Type B pancreatic cell (in vitro differentiated cells): ENCODE measurements around the gene SPINK5. TPM values are rescaled to one million over a fixed set of nuclear protein-coding genes. Genes with fewer than 3 reads are reported as not detected.

Source experiments
- DNase-seq: peaks from one replicate; pipeline ENCODE4 v3.0.0; 2021; ENCODE audit warnings: mixed read lengths; ENCODE audit not compliant: unreplicated experiment; ENCODE audit errors: extremely low spot score
- H3K27ac Mint-ChIP-seq: 2 replicates; pipeline ENCODE4 v1.8.0; 2021; ENCODE audit warnings: mild to moderate bottlenecking, mixed read lengths
- H3K27me3 Mint-ChIP-seq: 2 replicates; pipeline ENCODE4 v1.8.0; 2021; ENCODE audit warnings: mixed read lengths
- H3K36me3 Mint-ChIP-seq: 2 replicates; pipeline ENCODE4 v1.8.0; 2021; ENCODE audit warnings: mixed read lengths
- H3K4me1 Mint-ChIP-seq: one replicate; pipeline ENCODE4 v1.8.0; 2021; ENCODE audit warnings: mixed read lengths; ENCODE audit not compliant: unreplicated experiment
- H3K4me3 Mint-ChIP-seq: 2 replicates; pipeline ENCODE4 v1.8.0; 2021; ENCODE audit warnings: mild to moderate bottlenecking, mixed read lengths
- H3K9me3 Mint-ChIP-seq: 2 replicates; pipeline ENCODE4 v1.8.0; 2021; ENCODE audit warnings: mixed read lengths
- total RNA-seq: library from RNA; stranded (reverse); gene quantifications from 2 replicates; pipeline ENCODE4 v1.2.1, GENCODE V29; 2021; ENCODE audit warnings: low replicate concordance
- TF ChIP-seq, protein P1 (sequence below): fragments of 200-600 bp; sonication (generic); conservative IDR thresholded peaks from 2 replicates; pipeline ENCODE4 v1.5.0; 2021; ENCODE audit warnings: antibody characterized with exemption, mild to moderate bottlenecking

The SPINK5 gene
- total RNA-seq, 1 donor from 2014 or later, result 26.0 TPM

DNA sequence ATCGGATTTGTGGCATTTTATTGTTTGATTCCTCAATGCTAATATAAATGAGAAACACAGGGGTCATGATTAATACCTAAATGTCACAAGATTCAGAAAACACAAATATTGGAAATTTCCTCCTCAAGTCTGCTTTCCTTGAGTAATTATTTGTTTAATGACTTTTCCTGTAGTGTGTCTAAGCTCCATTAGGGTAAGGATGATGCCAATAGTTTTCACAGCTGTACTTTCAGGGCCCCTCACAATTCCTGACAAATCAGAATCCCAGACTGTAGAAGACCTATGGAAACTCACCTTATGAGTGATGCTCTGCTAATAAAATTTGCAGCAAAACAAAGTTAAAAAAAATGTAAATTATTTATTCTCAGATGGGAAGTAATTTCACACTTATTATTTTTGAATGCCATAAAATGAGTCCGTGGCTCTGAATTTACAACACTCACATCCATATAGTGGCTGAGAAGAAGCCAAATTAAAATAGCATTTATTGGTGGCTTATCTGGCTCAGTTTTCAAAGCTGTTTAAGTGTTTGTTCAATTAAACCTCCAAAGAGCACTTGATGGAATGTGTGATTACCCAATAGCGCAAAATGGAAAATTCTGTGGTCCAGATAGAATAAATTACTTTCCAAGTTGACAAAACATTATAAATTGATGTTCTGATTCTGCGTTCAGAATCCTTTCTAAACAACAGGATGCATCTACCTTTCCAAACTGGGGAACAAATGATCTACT, 102.9 kb downstream of the SPINK5 start:
- TF ChIP-seq, protein P1, sequence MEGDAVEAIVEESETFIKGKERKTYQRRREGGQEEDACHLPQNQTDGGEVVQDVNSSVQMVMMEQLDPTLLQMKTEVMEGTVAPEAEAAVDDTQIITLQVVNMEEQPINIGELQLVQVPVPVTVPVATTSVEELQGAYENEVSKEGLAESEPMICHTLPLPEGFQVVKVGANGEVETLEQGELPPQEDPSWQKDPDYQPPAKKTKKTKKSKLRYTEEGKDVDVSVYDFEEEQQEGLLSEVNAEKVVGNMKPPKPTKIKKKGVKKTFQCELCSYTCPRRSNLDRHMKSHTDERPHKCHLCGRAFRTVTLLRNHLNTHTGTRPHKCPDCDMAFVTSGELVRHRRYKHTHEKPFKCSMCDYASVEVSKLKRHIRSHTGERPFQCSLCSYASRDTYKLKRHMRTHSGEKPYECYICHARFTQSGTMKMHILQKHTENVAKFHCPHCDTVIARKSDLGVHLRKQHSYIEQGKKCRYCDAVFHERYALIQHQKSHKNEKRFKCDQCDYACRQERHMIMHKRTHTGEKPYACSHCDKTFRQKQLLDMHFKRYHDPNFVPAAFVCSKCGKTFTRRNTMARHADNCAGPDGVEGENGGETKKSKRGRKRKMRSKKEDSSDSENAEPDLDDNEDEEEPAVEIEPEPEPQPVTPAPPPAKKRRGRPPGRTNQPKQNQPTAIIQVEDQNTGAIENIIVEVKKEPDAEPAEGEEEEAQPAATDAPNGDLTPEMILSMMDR, result no peak
- no peak for DNase-seq
- Mint-ChIP-seq H3K9me3 (no peaks in the 10 kb centered on the region), H3K27ac (no peak overlapping the region), H3K36me3 (no peaks in the 10 kb centered on the region), H3K27me3 (no peaks in the 10 kb centered on the region), H3K4me1 (no peaks in the 10 kb centered on the region), H3K4me3 (no peak overlapping the region)

DNA sequence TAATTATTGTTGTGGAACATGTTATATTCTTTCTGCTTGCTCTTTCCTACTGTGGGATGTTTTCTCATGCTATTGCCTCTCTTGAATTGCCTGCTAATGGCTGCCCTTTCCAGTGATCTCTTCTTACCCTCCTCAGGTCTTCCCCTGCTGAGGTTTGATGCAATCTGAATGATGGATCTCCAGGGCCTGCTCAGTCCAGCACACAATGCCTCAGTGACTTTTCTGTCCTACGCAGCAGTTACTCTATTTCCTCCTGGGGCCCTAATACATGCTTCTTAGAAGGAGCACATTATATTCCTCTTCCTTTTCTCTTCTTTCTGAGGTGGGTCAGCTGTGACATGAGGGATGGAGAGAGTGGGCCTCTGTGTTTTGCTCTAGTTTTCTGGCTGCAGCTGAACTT, 104.5 kb downstream of the SPINK5 start, which contains the start of gene SPINK14:
Gene SPINK14, plus strand, starts transcription at position 301 of the 400 bp plus-strand sequence. CDS start 1,187 bp downstream, outside the sequence.
- DNase-seq, result no peak
- no peaks in the 10 kb centered on the region for H3K27me3 Mint-ChIP-seq
- no peak within 1 kb of the TSS for H3K4me3 Mint-ChIP-seq
- H3K27ac Mint-ChIP-seq, result no peak within 1 kb of the TSS
- H3K36me3 Mint-ChIP-seq, result no peaks in the 10 kb centered on the region
- TF ChIP-seq, protein P1, result no peak
- no peaks in the 10 kb centered on the region for H3K4me1 Mint-ChIP-seq
- no peaks in the 10 kb centered on the region for H3K9me3 Mint-ChIP-seq

DNA sequence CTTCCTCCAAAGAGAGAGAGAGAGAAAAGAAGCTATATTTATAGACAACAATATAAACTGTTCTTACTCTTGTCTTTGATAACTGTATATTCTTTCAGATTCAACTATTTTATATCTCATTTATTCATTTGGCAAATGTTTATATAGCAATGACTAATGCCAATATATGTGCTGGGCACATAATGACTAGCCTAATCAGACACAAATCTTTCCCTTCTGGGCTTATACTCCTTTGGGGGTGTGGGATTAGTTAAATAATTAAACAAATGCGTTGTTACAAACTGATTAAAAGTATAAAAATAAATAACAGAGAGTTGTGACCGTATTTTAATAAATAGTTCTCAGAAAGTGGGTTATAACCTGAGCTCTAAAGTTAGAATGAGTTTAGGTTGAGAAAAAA, 108.6 kb downstream of the SPINK5 start:
- Mint-ChIP-seq H3K27ac (no peak overlapping the region), H3K36me3 (no peaks in the 10 kb centered on the region), H3K4me1 (no peaks in the 10 kb centered on the region), H3K4me3 (no peak overlapping the region), H3K27me3 (peaks cover 4% of the 10 kb centered on the region), H3K9me3 (no peaks in the 10 kb centered on the region)
- TF ChIP-seq, protein P1, result no peak
- no peak for DNase-seq

DNA sequence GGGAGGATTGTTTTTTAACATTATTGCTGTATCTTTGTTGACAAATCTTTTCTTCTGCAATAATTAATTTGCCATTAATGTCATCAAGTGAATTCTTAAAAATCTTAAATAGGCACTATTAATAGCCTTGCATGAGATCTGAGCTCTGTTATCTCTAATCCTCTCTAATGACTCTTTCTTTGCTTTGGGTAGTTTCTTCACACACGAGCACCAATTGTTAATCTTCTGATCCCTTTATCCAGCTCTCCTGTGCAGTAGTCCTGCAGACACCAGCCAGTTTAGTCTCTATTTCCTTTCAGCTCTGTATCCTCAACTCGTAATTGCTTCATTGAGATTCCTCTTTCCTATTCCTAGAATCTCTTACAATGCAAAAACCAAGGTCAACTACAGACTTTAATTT, 112.7 kb downstream of the SPINK5 start:
- Mint-ChIP-seq H3K4me3 (no peak overlapping the region), H3K27me3 (peaks cover 6% of the 10 kb centered on the region), H3K9me3 (no peaks in the 10 kb centered on the region), H3K4me1 (no peaks in the 10 kb centered on the region), H3K36me3 (no peaks in the 10 kb centered on the region), H3K27ac (no peak overlapping the region)
- TF ChIP-seq, protein P1, result no peak
- DNase-seq, result no peak

DNA sequence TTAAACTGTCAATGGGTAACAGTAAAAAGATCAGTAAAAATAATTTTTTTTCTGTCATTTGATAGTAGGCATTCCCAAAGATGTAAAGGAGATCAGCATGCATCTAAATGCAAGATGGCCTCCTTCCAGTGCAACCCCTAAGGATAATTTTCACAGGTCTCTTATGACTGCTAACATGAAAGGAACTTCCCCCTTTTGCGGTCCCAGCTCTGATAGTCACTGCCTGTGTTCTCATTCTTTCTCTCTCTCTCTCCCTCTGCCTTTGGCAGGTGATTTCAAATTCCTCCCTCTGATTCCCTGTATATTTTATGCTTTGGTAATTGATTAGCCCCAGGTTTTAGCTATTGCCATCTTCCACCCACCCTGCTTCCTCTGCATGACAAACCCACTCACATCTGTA, 113.4 kb downstream of the SPINK5 start:
- H3K4me1 Mint-ChIP-seq, result no peaks in the 10 kb centered on the region
- no peaks in the 10 kb centered on the region for H3K9me3 Mint-ChIP-seq
- H3K4me3 Mint-ChIP-seq, result no peak overlapping the region
- TF ChIP-seq, protein P1, result no peak
- no peak for DNase-seq
- H3K27ac Mint-ChIP-seq, result no peak overlapping the region
- peaks cover 6% of the 10 kb centered on the region for H3K27me3 Mint-ChIP-seq
- H3K36me3 Mint-ChIP-seq, result no peaks in the 10 kb centered on the region
